Measurements from ENCODE around the gene PRICKLE4. TPM values are rescaled to one million over a fixed set of nuclear protein-coding genes. Genes with fewer than 3 reads are reported as not detected.

PRICKLE4 gene
- total and polyA plus RNA-seq, 2 experiments from 2014 or later = 0.48 to 0.66 TPM

GRCh38 chr6:41759106-41759904, 21.3 kb upstream of the PRICKLE4 start (continued):
- TF ChIP-seq CTCF (conservative IDR thresholded peaks at IDR 0.05; ENCODE audit: low read depth in 2 of 2) (no peak), EZH2phosphoT487 (IDR thresholded peaks at IDR 0.05; ENCODE audit: unreplicated experiment) (no peak), ETS1 (IDR thresholded peaks at IDR 0.05) (no peak), NANOG (IDR thresholded peaks at IDR 0.05; ENCODE audit: borderline replicate concordance) (no peak)

- H3K36me3 Mint-ChIP-seq (ENCODE audit: low read depth) = no peaks in the 10 kb centered on the region
Observed at GRCh38 chr6:41759905-41760579, 20.5 kb upstream of the PRICKLE4 start.

More at GRCh38 chr6:41759905-41760579, 20.5 kb upstream of the PRICKLE4 start:
- no peak overlapping the region for H3K4me2 ChIP-seq
- TF ChIP-seq POLR2AphosphoS5 (IDR thresholded peaks at IDR 0.05; ENCODE audit: low read depth) (no peak), CREB1 (CRISPR knock-in tag; IDR thresholded peaks at IDR 0.05; ENCODE audit: low read depth) (no peak), STAT1 (IDR thresholded peaks at IDR 0.05; ENCODE audit: unreplicated experiment) (no peak), EZH2phosphoT487 (IDR thresholded peaks at IDR 0.05; ENCODE audit: unreplicated experiment) (no peak), CTCF (conservative IDR thresholded peaks at IDR 0.05; ENCODE audit: low read depth in 2 of 2) (no peak), ZNF462 (CRISPR knock-in tag; IDR thresholded peaks at IDR 0.05) (no peak), ZNF331 (CRISPR knock-in tag; IDR thresholded peaks at IDR 0.05; ENCODE audit: low read depth) (no peak), NANOG (IDR thresholded peaks at IDR 0.05; ENCODE audit: borderline replicate concordance) (no peak)
- no peaks in the 10 kb centered on the region for H3K79me2 ChIP-seq (replicated peaks; ENCODE audit: insufficient read depth)
- no peaks in the 10 kb centered on the region for H3K27me3 ChIP-seq (ENCODE audit: insufficient read depth)
- H3K9me3 Mint-ChIP-seq = no peaks in the 10 kb centered on the region
- H3F3A ChIP-seq (replicated peaks; ENCODE audit: low read depth) = no peaks in the 10 kb centered on the region
- DNase-seq (ENCODE audit: low spot score) (no peak), ATAC-seq (no peak)
- no peak overlapping the region for H3K27ac ChIP-seq (ENCODE audit: low read depth)
- H3K36me3 ChIP-seq (ENCODE audit: insufficient read depth) = no peaks in the 10 kb centered on the region
- H3K27me3 Mint-ChIP-seq (ENCODE audit: insufficient read depth, low read depth, poor library complexity) = peaks cover 21% of the 10 kb centered on the region
- no peaks in the 10 kb centered on the region for H3K9me2 ChIP-seq (ENCODE audit: insufficient read depth)
- H4K20me1 ChIP-seq (replicated peaks; ENCODE audit: insufficient read depth) = no peaks in the 10 kb centered on the region
- 0 out of 2 replicates have a peak overlapping the region, but pooled peaks have one; percentile 23 for H2AFZ ChIP-seq
- no peaks in the 10 kb centered on the region for H3K4me1 ChIP-seq (ENCODE audit: insufficient read depth)
- peaks cover 7% of the 10 kb centered on the region for H3K4me1 Mint-ChIP-seq
- H3K4me3 Mint-ChIP-seq = no peak overlapping the region
- no peak overlapping the region for H3K4me3 ChIP-seq
- no peak overlapping the region for H3K27ac Mint-ChIP-seq

Measured in GM23338 (cell line).